HG03378 (cell line): Measurements from ENCODE around the gene IL17RA.

Experiments
- ATAC-seq: cut with Tn5 transposase; IDR thresholded peaks from one replicate; pipeline ENCODE4 v1.9.1; 2021; ENCODE audit warnings: mild to moderate bottlenecking, moderate library complexity; ENCODE audit not compliant: unreplicated experiment

The IL17RA gene

GRCh38 chr22:17149076-17149815, 64.4 kb downstream of the IL17RA start:
- ATAC-seq: no peak

- ATAC-seq: no peak
Observed at GRCh38 chr22:17152340-17152739, 67.5 kb downstream of the IL17RA start.

- ATAC-seq: no peak
Observed at GRCh38 chr22:17152971-17153370, 68.2 kb downstream of the IL17RA start.

- ATAC-seq: no peak
Observed at GRCh38 chr22:17155941-17156340, 71.1 kb downstream of the IL17RA start.

GRCh38 chr22:17157714-17158113, 72.9 kb downstream of the IL17RA start:
- ATAC-seq: no peak

- ATAC-seq: no peak
Observed at GRCh38 chr22:17158176-17158567, 73.4 kb downstream of the IL17RA start.

GRCh38 chr22:17158568-17159503, 74.0 kb downstream of the IL17RA start, which contains the start of gene HDHD5:
HDHD5 (minus strand) TSS chr22:17159277; CDS start chr22:17159251, 26 bp downstream.
- peak; percentile 55 for ATAC-seq

- ATAC-seq: peak; percentile 29
Observed at GRCh38 chr22:17159504-17159951, 74.7 kb downstream of the IL17RA start.

GRCh38 chr22:17161991-17162390, 77.2 kb downstream of the IL17RA start:
- ATAC-seq: no peak

GRCh38 chr22:17162731-17163130, 77.9 kb downstream of the IL17RA start:
- ATAC-seq: no peak

GRCh38 chr22:17164392-17165024, 79.7 kb downstream of the IL17RA start:
- no peak for ATAC-seq
